CD8-positive, alpha-beta memory T cell (primary cell): ENCODE results near the gene OLR1. TPM values are rescaled to one million over a fixed set of nuclear protein-coding genes. Genes with fewer than 3 reads are reported as not detected.

Source experiments
- CTCF ChIA-PET: fragments of 350-600 bp; sonication (Branson Sonifier 250); formaldehyde crosslinking; loops from one replicate; lab custom pipeline; 2021; ENCODE audit warnings: antibody characterized with exemption; lab: Charles Lee
- POLR2A ChIA-PET: fragments of 350-600 bp; sonication (Branson Sonifier 250); formaldehyde crosslinking; loops from one replicate; lab custom pipeline; 2021; ENCODE audit warnings: antibody characterized with exemption; lab: Charles Lee
- DNase-seq, 5 donors: peaks; one replicate each; pipeline versions ENCODE4 v3.0.0 to v3.0.0-alpha.2; 2020 to 2022; ENCODE audit warnings: mixed read lengths in 1 of 5
- H3K27ac ChIP-seq: one replicate; pipeline ENCODE4 v1.7.0; 2013; ENCODE audit warnings: low read depth, mild to moderate bottlenecking, low read length, moderate library complexity
- H3K27me3 ChIP-seq: 2 replicates; pipeline ENCODE4 v1.7.0; 2013; ENCODE audit warnings: low read length, mild to moderate bottlenecking; ENCODE audit not compliant: insufficient read depth, poor library complexity, severe bottlenecking
- H3K36me3 ChIP-seq: 2 replicates; pipeline ENCODE4 v1.7.0; 2013; ENCODE audit warnings: mild to moderate bottlenecking, low read length, moderate library complexity; ENCODE audit not compliant: insufficient read depth
- H3K4me1 ChIP-seq: 2 replicates; pipeline ENCODE4 v1.7.0; 2013; ENCODE audit warnings: mild to moderate bottlenecking, low read length, moderate library complexity; ENCODE audit not compliant: insufficient read depth
- H3K4me3 ChIP-seq: 2 replicates; pipeline ENCODE4 v1.7.0; 2013; ENCODE audit warnings: mild to moderate bottlenecking, low read length
- H3K9me3 ChIP-seq: 2 replicates; pipeline ENCODE4 v1.7.0; 2013; ENCODE audit warnings: mild to moderate bottlenecking, low read length
- H3K27ac Mint-ChIP-seq, 8 donors: one replicate each; pipeline ENCODE4 v1.8.0; 2020 to 2021; ENCODE audit warnings: mixed read lengths in 8 of 8, mild to moderate bottlenecking in 6 of 8, inconsistent platforms in 3 of 8, moderate library complexity in 3 of 8
- H3K27me3 Mint-ChIP-seq, 2 donors: one replicate each; pipeline ENCODE4 v1.8.0; 2020 to 2021; ENCODE audit warnings: mixed read lengths in 2 of 2, mild to moderate bottlenecking in 1 of 2, moderate library complexity in 1 of 2
- H3K36me3 Mint-ChIP-seq, 3 donors: one replicate each; pipeline ENCODE4 v1.8.0; 2020 to 2021; ENCODE audit warnings: mixed read lengths in 3 of 3, inconsistent platforms in 1 of 3, mild to moderate bottlenecking in 1 of 3
- H3K4me1 Mint-ChIP-seq, 3 donors: one replicate each; pipeline ENCODE4 v1.8.0; 2020 to 2021; ENCODE audit warnings: mixed read lengths in 3 of 3, inconsistent platforms in 1 of 3, mild to moderate bottlenecking in 1 of 3
- H3K4me3 Mint-ChIP-seq, 7 donors: one replicate each; pipeline ENCODE4 v1.8.0; 2020 to 2021; ENCODE audit warnings: mixed read lengths in 7 of 7, mild to moderate bottlenecking in 6 of 7, moderate library complexity in 4 of 7, inconsistent platforms in 2 of 7
- H3K9me3 Mint-ChIP-seq, 5 donors: one replicate each; pipeline ENCODE4 v1.8.0; 2020 to 2022; ENCODE audit warnings: mixed read lengths in 5 of 5, mild to moderate bottlenecking in 3 of 5, moderate library complexity in 2 of 5, inconsistent platforms in 1 of 5
- polyA plus RNA-seq: library from polyadenylated mRNA; unstranded; fragments of 300-500 nt; fragmentation: Illumina TruSeq; gene quantifications from one replicate; pipeline ENCODE4 v1.2.3, GENCODE V29; 2021
- total RNA-seq, 2 experiments: library from RNA; stranded (reverse); gene quantifications; one replicate each; pipeline ENCODE4 v1.2.3, GENCODE V29; 2021

Gene OLR1
- total and polyA plus RNA-seq, 3 experiments from 2014 or later = 0.11 to 0.42 TPM; not detected in 1

- Mint-ChIP-seq H3K36me3 (peaks cover 0 to 3% (median 0%) of the 10 kb centered on the region in 3 donors), H3K9me3 (peaks cover 0 to 2% (median 0%) of the 10 kb centered on the region in 5 donors), H3K27me3 (peaks cover 3 to 23% of the 10 kb centered on the region in 2 donors), H3K27ac (no peak overlapping the region), H3K4me1 (no peaks in the 10 kb centered on the region), H3K4me3 (no peak overlapping the region)
- no peaks in the 10 kb centered on the region for H3K4me1 ChIP-seq
- CTCF ChIA-PET = no interaction called here
- no peak overlapping the region for H3K27ac ChIP-seq
- DNase-seq = no peak
- no peaks in the 10 kb centered on the region for H3K36me3 ChIP-seq
- no peaks in the 10 kb centered on the region for H3K27me3 ChIP-seq
- H3K4me3 ChIP-seq = no peak overlapping the region
- H3K9me3 ChIP-seq = no peaks in the 10 kb centered on the region
- POLR2A ChIA-PET = no interaction called here
Observed at GRCh38 chr12:10113920-10114319, 58.0 kb downstream of the OLR1 start.

GRCh38 chr12:10113075-10113474 is 58.9 kb downstream of the OLR1 start:
- no peak for DNase-seq
- Histone ChIP-seq H3K27me3 (no peaks in the 10 kb centered on the region), H3K4me1 (no peaks in the 10 kb centered on the region), H3K27ac (no peak overlapping the region), H3K36me3 (no peaks in the 10 kb centered on the region), H3K4me3 (no peak overlapping the region), H3K9me3 (no peaks in the 10 kb centered on the region)
- H3K27me3 Mint-ChIP-seq = peaks cover 6 to 25% of the 10 kb centered on the region in 2 donors
- H3K4me1 Mint-ChIP-seq = no peaks in the 10 kb centered on the region
- POLR2A ChIA-PET = no interaction called here
- CTCF ChIA-PET = no interaction called here
- peaks cover 0 to 2% (median 0%) of the 10 kb centered on the region in 5 donors for H3K9me3 Mint-ChIP-seq
- H3K36me3 Mint-ChIP-seq = peaks cover 0 to 3% (median 0%) of the 10 kb centered on the region in 3 donors
- H3K27ac Mint-ChIP-seq = no peak overlapping the region
- H3K4me3 Mint-ChIP-seq = no peak overlapping the region

GRCh38 chr12:10111451-10111850 is 60.5 kb downstream of the OLR1 start:
- Histone ChIP-seq H3K27ac (no peak overlapping the region), H3K27me3 (no peaks in the 10 kb centered on the region), H3K4me3 (no peak overlapping the region), H3K4me1 (no peaks in the 10 kb centered on the region), H3K36me3 (no peaks in the 10 kb centered on the region), H3K9me3 (no peaks in the 10 kb centered on the region)
- no peak overlapping the region for H3K27ac Mint-ChIP-seq
- H3K9me3 Mint-ChIP-seq = peaks cover 0 to 6% (median 0%) of the 10 kb centered on the region in 5 donors
- no peak overlapping the region for H3K4me3 Mint-ChIP-seq
- ChIA-PET CTCF (no interaction called here), POLR2A (no interaction called here)
- H3K4me1 Mint-ChIP-seq = no peaks in the 10 kb centered on the region
- peaks cover 0 to 7% (median 0%) of the 10 kb centered on the region in 3 donors for H3K36me3 Mint-ChIP-seq
- no peak for DNase-seq
- peaks cover 11 to 36% of the 10 kb centered on the region in 2 donors for H3K27me3 Mint-ChIP-seq

GRCh38 chr12:10110256-10110844 is 61.6 kb downstream of the OLR1 start:
- no peak for DNase-seq
- Mint-ChIP-seq H3K4me1 (no peaks in the 10 kb centered on the region), H3K27me3 (peaks cover 21 to 47% of the 10 kb centered on the region in 2 donors), H3K27ac (no peak overlapping the region), H3K36me3 (peaks cover 0 to 7% (median 0%) of the 10 kb centered on the region in 3 donors), H3K4me3 (no peak overlapping the region), H3K9me3 (peaks cover 0 to 8% (median 0%) of the 10 kb centered on the region in 5 donors)
- no peaks in the 10 kb centered on the region for H3K36me3 ChIP-seq
- CTCF ChIA-PET = no interaction called here
- no peaks in the 10 kb centered on the region for H3K27me3 ChIP-seq
- H3K27ac ChIP-seq = no peak overlapping the region
- H3K9me3 ChIP-seq = no peaks in the 10 kb centered on the region
- H3K4me3 ChIP-seq = no peak overlapping the region
- POLR2A ChIA-PET = no interaction called here
- H3K4me1 ChIP-seq = no peaks in the 10 kb centered on the region

Other genes with a start within 250 kb of the OLR1 start
- gene CLEC2A, start 239.8 kb downstream of the OLR1 start, total RNA-seq = not detected
- gene CLEC2A, start 239.8 kb downstream of the OLR1 start, polyA plus RNA-seq = not detected
- gene CLEC12A, start 200.7 kb downstream of the OLR1 start, total RNA-seq = not detected
- gene CLEC12A, start 200.7 kb downstream of the OLR1 start, polyA plus RNA-seq = not detected
- gene CLEC1B, start 173.0 kb downstream of the OLR1 start, total RNA-seq = not detected
- gene CLEC1B, start 173.0 kb downstream of the OLR1 start, polyA plus RNA-seq = not detected
- not detected for gene CLEC12B, start 161.5 kb downstream of the OLR1 start, total RNA-seq
- gene CLEC12B, start 161.5 kb downstream of the OLR1 start, polyA plus RNA-seq = not detected
- gene CLEC9A, start 141.4 kb downstream of the OLR1 start, total RNA-seq = not detected
- gene CLEC9A, start 141.4 kb downstream of the OLR1 start, polyA plus RNA-seq = not detected
- gene CLEC1A, start 73.1 kb downstream of the OLR1 start, total RNA-seq = not detected
- not detected for gene CLEC1A, start 73.1 kb downstream of the OLR1 start, polyA plus RNA-seq
- under 1 TPM; 0.62 to 0.68 TPM for gene CLEC7A, start 41.9 kb downstream of the OLR1 start, total RNA-seq
- gene CLEC7A, start 41.9 kb downstream of the OLR1 start, polyA plus RNA-seq = not detected
- not detected for gene TMEM52B, start 6.9 kb upstream of the OLR1 start, total RNA-seq
- gene TMEM52B, start 6.9 kb upstream of the OLR1 start, polyA plus RNA-seq = not detected
- gene GABARAPL1, start 40.7 kb upstream of the OLR1 start, total RNA-seq = 10 to 100 TPM; 25.0 to 26.6 TPM
- 40.5 TPM for gene GABARAPL1, start 40.7 kb upstream of the OLR1 start, polyA plus RNA-seq
- 10 to 100 TPM; 65.4 to 70.1 TPM for gene KLRD1, start 135.7 kb upstream of the OLR1 start, total RNA-seq
- 177 TPM for gene KLRD1, start 135.7 kb upstream of the OLR1 start, polyA plus RNA-seq
- 100 to 1,000 TPM; 145 to 161 TPM for gene KLRK1, start 217.9 kb upstream of the OLR1 start, total RNA-seq
- gene KLRK1, start 217.9 kb upstream of the OLR1 start, polyA plus RNA-seq = 562 TPM
- gene KLRC4, start 237.6 kb upstream of the OLR1 start, total RNA-seq = 10 to 100 TPM; 10.7 to 16.2 TPM
- gene KLRC4, start 237.6 kb upstream of the OLR1 start, polyA plus RNA-seq = 3.4 TPM
- gene KLRC3, start 248.5 kb upstream of the OLR1 start, total RNA-seq = 1 to 10 TPM; 3.0 to 3.2 TPM
- gene KLRC3, start 248.5 kb upstream of the OLR1 start, polyA plus RNA-seq = 7.1 TPM